Activated CD4-positive, alpha-beta T cell treated with anti-CD3 and anti-CD28 coated beads, Interleukin-2, Interleukin-6, amounts not matched to agents 100 ng/mL and 50 ng/mL, durations not matched to agents 16 hours and 8 hours (primary cell): ENCODE results near the gene MVB12B.

Experiments
- DNase-seq: peaks from one replicate; pipeline ENCODE4 v3.0.0-alpha.2; 2020

MVB12B gene

DNA sequence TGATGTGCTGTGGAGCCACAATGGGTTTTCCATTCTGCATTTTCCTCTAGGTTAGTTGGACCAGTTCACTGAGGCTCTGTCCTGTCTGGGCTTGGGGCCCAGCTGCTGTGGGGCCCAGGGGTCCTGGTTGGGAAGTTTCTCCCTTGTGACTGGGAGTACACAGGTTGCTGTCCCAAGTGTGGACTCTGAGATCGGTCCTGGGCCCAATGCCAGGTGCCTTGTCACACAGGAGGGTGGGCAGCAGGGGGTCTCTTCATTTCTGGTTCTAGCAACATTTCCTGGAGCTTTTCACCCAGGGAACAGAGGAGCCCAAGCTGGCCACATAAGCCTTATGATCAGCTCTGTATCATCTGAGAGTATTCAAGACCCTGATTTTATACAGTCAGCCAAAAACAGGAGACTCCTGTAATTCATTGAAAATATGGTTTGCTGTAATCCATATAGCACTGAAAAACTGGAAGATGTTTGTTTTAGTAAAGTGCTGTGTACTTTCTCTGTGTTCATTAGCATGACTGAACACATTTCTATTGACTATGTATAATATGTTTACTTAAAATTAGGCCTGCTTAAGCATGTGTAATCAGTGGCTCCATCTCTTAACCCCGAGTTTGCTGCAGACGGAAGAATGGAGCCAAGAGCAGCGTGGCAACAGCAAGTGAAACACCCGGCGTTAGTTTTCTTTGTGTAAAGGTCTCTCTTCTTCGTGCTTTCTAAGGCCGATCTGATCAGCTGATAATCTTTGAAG is 62.5 kb downstream of the MVB12B start:
- no peak for DNase-seq

DNA sequence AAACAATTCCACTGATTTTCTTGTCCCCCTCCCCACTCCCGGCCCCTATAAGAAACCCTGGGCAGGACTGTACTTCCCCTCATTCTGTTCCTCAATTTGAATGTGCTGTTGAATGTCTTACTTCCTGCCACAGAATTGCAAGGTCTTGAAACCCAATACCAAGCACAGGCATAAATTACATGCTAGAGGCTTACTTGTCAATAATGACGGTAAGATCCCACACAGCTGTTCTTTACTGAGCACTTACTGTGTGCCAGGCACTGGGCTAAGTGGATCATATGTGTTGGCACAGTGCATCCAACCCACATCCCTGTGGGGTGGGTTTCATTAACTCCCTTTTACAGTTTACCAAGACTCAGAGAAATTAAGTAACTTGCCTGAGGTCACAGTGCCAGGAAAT is 63.4 kb downstream of the MVB12B start:
- no peak for DNase-seq

DNA sequence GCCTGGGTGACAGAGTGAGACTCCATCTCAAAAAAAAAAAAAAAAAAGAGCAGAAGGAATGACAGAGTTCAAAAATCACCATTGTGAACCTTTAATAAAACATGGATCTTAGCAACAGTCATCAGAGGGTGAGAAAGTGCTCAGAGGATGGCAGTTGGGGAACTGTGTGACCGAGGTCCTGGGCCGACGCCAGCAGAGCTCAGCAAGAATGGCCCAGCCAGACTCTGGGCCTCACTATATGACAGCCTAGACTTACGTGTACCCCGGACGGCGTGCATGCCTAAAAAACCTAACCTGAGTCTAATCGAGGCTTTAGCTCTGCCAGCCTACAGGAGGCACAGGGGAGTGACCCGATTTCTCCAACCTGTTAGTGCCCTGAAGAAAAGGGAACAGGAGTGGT is 64.3 kb downstream of the MVB12B start:
- no peak for DNase-seq

DNA sequence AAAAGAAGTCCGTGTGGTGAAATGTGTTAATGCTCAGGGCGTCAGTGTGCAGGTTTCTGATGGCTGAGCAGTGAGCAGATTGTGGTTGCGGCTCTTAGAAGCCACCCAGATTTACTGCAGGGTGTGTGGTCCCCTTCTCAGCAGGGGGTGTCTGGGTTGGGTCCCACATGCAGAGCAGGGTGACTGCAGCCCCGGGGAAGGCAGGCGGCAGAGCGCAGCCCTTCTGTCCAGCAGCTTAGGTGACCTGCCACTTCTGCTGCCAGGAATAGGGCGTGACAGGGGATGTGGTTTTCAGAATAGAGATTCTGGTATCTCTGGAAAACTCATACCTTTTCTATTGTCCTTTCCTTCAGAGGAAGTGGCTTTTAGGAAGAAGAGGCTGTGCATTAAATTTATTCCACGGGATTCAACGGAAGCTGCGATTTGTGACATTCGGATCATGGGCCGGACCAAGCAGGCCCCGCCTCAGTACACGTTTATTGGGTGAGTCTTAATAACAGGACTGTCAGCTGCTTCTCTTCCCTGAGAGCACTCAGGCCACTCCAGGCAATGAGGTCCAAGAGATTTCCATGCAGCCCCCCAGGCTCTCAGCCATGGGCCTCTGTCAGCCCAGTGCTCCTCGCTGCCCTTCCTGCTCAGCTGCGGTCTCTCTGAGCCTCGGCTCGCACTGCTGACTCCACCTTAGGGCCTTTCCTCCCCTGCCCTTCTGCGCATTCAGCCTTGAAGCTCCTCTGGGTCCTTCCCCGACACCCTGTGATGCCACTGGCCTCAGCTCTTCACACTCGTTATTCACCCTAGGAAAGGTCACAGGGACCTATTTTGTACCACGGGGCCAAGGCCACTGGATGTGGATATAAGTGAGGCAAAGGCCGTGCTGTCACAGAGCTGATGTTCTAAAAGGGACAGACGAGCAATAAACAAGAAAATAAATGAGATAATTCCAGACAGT is 65.4 kb downstream of the MVB12B start:
- DNase-seq = no peak

DNA sequence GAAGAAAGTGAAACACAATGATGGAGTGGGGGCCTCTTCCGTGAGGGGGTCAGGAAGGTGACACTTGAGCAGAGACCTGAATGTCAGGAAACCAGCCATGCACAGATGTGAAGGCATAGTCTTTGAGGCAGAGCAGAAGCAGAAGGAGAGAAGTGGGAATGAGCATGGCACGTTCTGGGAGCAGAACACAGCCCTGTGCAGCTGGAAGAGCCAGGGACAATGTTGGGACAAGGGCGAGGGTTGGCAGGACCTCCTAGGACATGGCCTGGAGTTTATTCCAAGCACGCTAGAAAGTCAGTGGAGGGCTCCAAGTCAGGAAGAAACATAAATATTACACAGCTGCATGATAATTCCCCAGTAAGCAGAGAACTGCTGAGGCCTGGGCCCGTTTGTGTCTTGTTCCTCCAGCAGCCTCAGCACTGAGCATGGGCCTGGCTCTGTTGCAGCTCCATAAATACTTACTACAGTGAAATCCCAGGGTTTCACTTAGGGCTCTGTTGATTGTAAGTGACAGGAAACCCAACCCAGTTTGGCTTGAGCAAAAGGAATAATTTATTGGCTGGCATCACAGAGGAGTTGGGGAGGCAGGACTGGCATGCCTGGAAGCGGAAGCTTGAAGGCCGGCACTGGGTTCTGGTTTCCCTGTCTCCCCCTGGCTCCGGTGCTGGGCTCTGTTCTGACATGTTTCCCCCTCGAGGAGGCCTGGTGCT is 66.2 kb downstream of the MVB12B start:
- DNase-seq = no peak

DNA sequence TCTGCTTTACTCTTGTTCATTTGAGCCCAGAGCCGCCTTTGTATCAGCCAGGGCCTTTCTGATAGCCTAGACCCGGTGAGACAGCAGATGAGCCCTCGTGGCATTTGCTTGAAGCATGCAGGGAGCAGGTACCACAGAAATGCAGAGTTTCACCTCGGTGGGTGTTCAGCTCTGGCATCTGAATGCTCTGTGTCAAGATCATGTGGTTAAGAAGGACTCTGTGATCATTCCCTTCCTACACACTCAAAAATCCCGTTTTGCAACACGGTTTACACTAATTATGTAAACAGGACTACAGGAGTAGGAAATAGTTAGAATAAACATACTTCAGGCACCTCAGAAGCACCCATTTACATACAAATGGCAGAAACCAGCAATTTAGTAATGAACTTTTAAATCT is 67.2 kb downstream of the MVB12B start:
- no peak for DNase-seq

DNA sequence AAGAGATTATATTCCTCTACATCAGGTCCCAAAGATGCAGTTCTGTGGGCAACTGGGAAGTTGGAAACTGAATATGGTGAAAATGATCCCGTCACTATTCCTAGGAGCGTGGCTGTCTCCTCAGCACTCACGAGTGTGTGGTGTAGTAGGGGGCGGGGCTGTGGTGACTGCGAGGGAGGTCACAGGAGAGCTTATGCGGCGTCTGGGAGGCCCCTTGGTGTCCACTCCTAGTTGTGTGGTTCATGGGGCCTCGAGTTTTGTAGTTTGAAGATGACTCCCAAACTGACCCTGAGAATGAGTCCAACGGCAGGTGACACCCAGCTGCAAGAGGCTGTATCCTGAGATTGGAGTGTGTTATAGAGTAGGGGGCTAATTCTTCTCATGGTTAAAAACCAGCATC is 68.2 kb downstream of the MVB12B start:
- no peak for DNase-seq

DNA sequence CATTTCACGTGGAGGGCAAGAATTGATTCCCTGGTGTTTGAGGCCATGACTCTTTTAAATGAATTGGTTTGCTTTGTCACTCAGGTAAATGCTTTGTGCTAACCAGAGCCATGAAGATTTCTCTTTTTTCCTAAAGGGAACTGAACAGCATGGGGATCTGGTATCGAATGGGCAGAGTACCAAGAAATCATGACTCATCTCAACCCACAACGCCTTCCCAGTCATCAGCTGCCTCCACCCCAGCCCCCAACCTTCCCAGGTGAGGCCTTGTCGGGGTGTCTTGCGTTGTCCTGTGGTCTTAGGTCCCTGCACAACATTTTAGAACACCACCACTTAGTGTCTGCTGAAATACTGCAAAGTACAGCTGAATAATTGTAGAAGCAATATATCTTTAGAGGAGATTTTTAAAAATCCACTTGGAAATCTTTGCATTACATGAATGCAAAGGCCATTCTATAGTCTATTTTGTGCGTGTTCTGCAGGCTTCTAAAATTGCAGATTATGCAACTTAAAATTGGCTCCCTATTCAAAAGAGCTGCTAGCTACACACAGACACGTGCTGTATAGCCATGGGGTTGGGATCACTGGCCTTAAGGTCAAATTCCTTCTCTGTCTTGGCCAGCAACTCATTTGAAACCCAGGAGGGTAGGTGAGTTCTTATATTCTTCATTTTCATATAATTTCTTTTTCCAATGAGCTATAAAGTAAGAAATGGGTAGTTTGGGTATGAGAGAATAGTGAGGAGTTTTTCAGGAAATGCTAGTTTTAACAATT is 69.0 kb downstream of the MVB12B start:
- DNase-seq = peak; percentile 41

DNA sequence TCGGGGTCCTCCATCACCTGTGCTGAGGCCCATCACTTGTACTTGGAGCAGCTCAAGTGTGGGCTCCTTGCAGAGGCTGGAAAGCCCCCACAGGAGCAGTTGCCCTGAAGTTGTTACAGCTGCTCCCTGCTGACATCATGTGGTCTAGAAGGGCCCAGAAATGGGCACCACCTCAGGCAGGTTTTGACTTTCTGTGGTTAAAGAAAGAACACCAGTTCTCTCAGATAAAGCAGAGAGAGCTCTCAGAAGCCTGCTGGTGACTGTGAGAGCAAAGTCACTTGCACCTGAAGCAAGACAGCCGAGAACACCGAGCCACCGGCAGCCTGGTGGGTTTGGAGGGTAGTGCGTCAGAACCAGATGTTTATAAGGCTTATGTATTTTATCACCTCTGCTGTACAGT is 70.4 kb downstream of the MVB12B start:
- DNase-seq = peak; percentile 89

DNA sequence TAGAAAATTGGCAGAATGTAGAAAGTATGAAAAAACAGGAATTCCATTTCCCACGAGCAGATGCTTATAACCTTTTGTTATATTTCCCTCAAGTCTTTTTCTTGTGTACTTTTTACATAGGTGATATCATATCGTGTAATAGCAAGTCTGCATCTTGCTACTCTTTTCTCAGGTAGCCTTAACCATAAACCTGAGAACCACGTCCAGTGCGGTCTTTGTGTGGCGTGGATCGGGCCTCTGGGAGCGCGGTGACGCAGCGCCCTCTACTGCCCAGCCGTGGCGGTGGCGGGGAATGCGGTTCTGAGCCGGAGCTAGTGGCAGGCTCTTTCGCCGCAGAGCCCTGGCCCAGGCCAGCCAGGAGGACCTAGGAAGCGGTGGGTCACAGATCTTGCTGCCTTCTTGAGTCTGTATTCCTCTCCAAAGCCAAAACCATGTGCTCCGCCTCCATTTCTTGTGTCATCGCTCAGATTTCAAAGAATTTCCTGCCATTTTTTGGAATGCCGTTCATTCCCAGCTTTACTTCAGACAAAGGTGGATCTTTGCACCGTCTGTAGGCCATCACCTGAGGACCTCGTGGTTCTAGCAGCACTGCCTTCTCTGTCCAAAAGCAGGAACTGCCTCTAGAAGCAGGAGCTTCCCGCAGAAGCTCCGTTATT is 71.9 kb downstream of the MVB12B start:
- DNase-seq = peak; percentile 85

DNA sequence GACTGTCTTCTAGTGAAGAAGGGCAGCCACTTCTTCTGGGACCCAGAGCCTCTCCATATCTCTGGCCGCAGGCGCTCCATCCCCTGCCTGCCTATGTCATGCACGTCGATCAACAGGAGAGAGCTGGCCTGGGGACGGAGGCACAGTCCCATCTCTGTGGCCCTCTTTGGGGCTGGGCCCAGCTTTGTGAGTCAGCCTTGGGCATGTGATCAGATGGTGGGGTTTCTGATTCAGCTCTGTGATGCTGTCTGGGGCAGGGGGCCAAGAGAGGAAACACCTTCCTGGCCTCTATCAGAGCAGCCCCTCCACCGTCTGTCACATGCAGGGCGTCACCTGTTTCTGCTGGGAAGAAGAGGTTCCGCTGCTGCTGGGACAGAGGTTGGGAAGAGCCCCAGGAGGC is 72.6 kb downstream of the MVB12B start:
- DNase-seq = no peak

DNA sequence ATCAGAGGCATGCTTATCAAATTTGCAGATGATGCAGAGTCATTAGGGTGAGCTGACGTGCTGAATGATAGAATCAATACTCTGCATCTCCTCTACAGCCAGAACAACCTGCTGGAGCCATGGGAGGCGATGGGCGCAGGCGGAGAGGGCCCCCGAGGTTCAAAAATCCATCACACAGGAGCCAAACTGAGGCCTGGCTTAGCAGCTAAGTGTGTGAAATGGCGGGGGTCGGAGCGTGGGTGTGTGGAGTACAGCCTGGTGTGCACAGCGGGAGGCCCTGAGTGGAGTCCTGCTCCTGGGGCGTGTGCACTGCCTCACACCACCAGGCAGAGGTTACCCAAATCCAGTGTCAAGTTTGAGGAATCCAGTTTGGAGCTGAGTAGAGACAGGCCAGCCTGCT is 73.2 kb downstream of the MVB12B start:
- DNase-seq = no peak

DNA sequence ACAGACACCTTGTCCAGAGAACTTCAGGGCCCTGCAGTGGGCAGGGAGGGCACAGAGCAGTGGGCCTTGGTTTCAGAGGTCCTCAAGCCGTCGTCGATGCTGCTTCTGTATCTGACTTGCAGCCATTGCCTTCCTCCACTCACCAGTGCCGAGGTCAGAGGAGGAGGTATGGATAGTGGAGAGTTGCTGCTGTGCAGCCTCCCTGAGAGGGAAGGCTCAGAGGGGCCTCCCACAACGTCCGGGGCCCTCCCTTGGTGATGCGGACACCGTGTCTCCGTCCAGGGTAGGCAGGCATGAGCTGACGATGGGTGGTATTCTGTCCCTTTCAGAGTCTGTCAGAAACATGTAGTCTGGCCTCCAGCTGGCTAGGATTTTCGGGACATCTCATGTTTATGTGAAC is 73.9 kb downstream of the MVB12B start:
- DNase-seq = no peak

DNA sequence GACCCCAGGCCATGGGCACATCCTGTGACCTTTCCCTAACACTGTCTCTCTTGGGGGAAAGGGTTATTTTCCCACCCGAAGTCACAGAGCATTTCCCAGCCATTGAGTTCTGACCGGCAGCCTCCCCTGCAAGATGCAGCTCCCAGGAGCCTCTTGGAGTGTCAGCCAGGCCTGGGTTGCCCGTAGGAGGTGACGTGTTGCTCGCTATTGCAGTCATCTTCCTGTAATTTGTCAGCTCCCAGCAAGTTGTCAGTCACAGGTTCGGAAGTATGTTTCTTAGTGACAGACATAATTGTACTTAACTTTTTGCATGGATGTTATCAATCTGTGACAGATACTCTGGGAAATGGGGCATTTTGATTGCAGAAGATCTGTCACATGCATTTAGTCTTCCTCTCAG is 74.5 kb downstream of the MVB12B start:
- peak; percentile 63 for DNase-seq

DNA sequence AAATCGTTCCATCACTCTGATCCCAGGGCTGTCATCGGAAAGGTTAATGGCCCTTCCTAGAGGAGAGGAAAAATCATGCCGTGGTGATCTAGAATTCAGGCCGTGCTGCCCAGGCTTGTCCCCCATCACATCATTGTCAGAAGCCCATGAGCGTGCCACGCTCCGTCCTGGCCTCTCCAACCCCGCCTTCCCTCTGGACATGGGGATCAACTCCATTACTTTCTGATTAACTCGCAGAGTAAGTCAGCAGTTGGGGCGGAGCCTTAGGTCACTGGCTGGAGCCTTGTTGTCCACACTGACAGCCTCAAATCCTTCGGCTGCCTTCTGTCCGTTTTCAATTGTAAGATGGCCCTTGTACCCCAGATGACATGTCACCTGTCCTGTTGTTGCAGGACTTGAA is 75.0 kb downstream of the MVB12B start:
- DNase-seq = no peak

DNA sequence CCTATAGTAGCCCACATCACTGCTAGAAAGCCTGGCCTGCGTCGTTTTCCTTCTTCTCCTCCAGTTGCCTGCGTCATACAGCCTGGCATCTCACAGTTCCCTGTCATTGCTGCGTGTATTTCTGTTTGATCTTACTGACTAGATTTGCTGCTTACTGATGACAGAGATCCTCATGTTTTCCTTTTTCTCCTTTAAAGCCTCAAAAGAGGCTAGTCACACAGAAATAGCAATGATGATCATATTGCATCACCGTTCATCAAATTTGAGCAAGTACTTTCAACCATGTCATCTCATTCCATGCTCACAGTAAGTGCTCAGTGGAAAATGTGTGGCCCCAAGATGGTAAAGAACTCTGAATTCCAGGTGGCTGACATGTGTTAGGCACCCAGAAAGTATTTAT is 76.8 kb downstream of the MVB12B start:
- DNase-seq = no peak

DNA sequence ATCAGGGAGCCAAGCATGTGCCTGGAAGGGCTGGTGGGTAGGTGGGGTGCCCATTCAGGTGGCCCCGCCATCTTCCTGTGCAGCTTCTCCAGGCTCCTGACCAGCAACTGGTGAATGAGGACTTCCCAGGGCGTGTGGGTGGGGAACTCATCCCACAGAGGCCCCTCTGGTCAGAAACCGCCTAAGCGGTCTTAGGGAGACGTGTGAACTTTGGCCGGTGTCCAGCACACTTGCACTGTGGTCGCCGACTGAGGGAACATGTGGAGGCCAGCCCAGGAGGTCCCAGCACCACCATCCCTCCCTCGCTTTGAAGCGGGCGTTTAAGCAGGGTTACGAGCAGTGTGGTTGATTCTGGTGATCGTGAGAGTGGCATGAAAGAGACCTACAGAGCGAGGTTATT is 77.8 kb downstream of the MVB12B start:
- no peak for DNase-seq

DNA sequence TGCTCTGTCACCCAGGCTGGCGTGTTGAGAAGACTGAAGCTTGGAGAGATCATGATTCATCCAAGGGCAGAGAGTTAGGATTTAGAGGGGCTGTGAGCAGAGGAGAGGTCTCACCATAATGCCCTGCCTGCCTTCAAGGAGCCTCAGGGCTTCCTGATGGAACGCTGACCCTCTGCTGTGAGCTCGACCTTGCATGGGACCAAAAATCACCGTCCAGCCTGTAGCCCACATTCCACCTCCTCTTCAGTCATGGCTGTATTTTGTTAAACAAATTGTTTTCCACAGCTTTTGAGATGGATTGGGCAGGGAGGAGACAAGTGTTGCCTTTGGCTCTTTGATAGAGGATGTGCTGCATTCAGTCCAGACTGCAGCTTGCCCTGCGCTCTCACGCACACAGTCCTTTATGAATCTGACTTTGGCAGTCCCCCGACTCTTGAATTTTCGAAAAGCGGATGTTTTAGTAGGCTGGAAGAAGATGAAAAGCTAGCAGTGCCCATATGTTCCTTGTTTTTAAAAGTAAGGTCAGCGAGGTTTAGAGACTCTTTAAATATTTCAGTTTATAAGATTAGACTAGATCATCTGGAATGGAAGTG is 79.5 kb downstream of the MVB12B start:
- no peak for DNase-seq

DNA sequence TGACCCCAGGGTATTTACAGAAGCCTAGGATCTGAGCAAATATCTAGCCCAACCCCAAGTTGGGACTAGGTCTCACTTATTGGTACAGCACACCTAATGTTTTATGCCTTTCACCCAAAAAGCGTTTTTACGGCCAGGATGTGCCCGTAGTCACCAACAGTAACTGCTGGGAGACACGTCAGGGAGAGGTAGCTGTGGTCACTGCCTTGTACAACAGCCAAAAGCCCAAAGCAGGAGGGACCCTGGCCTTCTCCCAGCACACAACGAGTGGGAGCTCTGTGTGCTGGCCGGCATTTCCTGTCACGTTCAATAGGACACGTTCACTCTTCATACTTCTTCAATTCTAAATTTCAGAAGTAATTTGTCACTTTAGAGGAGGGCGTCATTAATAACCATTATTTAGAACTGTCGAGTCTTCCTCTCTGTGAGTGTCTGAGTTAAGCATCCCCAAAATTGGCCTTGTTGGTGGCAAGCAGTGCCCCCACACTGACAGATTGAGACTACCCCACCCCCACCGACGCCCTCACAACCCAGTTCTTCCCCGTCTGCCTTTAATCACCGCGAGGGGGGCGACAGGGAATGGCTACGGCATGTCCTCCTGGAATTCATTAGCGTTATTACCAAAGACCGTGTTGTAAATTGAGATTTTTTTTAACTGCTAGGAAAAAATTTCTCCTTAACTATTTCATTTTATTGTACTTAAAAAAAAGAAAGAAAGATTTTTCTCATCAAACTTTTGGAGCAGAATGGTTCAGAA is 80.7 kb downstream of the MVB12B start:
- no peak for DNase-seq

DNA sequence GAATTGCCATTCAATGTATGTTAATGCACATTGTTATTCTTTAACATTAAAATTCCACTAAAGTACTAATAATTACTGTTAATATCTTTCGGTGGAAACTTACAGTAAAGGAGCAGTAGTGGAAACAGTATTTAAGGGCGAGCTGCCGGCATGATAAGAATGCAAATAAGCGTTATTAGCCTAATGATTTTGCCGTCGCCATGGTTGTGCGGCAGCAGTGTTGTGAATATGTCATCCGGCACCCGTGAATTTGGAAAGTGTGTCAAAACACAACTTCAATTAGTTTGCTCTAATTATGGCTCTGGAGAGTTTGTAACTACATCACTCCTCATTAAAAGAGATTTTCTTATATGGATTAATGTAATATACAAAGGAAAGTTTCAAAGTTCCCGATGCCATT is 81.4 kb downstream of the MVB12B start:
- no peak for DNase-seq

DNA sequence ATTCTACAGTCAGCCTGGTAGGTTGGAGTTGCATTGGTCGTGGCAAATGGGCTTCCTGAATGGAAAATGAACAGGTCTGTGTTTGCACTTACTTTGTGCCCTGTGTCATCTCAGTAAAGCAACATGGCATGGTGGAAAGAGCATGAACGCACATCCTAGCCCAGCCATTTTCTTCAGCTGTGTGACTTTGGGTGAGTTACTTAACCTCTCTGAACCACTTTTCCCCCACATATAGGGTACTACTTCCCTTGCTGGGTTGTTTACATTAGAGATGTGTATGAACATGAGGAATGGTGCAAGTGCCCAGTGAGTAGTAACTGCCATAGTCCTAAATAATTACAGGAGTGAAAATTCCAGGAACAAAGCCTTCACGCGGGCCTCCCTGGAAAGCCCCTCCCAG is 83.6 kb downstream of the MVB12B start:
- DNase-seq = no peak
